GM23338 (cell line): ENCODE results near the gene HS6ST2. TPM values are rescaled to one million over a fixed set of nuclear protein-coding genes. Genes with fewer than 3 reads are reported as not detected.

Experiments
- ATAC-seq: fragments of 200-7000 bp; cut with Tn5 transposase; 3 replicates; pipeline ENCODE4 v1.9.1; 2020
- DNase-seq: peaks from one replicate; pipeline ENCODE4 v3.0.0-alpha.2; 2015; ENCODE audit warnings: low spot score
- H2AFZ ChIP-seq: fragments of 200-600 bp; sonication (generic); 2 replicates; pipeline ENCODE4 v1.8.0; 2016; ENCODE audit warnings: antibody characterized with exemption, mild to moderate bottlenecking, moderate library complexity
- H3F3A ChIP-seq: fragments of 200-600 bp; sonication (generic); replicated peaks from 2 replicates; pipeline ENCODE4 v1.8.0; 2017; ENCODE audit warnings: antibody characterized with exemption, mixed run types, low read depth
- H3K27ac ChIP-seq: fragments of 200-600 bp; sonication (generic); 2 replicates; pipeline ENCODE4 v1.6.1; 2016; ENCODE audit warnings: low read depth
- H3K27me3 ChIP-seq: fragments of 200-600 bp; sonication (generic); 2 replicates; pipeline ENCODE4 v1.8.0; 2016; ENCODE audit warnings: mild to moderate bottlenecking, mixed run types, moderate library complexity; ENCODE audit not compliant: insufficient read depth
- H3K36me3 ChIP-seq: fragments of 200-600 bp; sonication (generic); 2 replicates; pipeline ENCODE4 v1.8.0; 2016; ENCODE audit warnings: mild to moderate bottlenecking; ENCODE audit not compliant: insufficient read depth
- H3K4me1 ChIP-seq: fragments of 200-600 bp; sonication (generic); 2 replicates; pipeline ENCODE4 v1.8.0; 2016; ENCODE audit warnings: mild to moderate bottlenecking, moderate library complexity; ENCODE audit not compliant: insufficient read depth
- H3K4me2 ChIP-seq: fragments of 200-600 bp; sonication (generic); 2 replicates; pipeline ENCODE4 v1.7.1; 2017; ENCODE audit warnings: mixed run types
- H3K4me3 ChIP-seq: fragments of 200-600 bp; sonication (generic); 2 replicates; pipeline ENCODE4 v1.6.1; 2016; ENCODE audit warnings: mixed run types
- H3K79me2 ChIP-seq: fragments of 200-600 bp; sonication (generic); replicated peaks from 2 replicates; pipeline ENCODE4 v1.8.0; 2017; ENCODE audit warnings: mild to moderate bottlenecking; ENCODE audit not compliant: insufficient read depth
- H3K9me2 ChIP-seq: fragments of 200-600 bp; sonication (generic); 2 replicates; pipeline ENCODE4 v1.8.0; 2017; ENCODE audit not compliant: insufficient read depth
- H4K20me1 ChIP-seq: fragments of 200-600 bp; sonication (generic); replicated peaks from 2 replicates; pipeline ENCODE4 v1.8.0; 2017; ENCODE audit warnings: mild to moderate bottlenecking; ENCODE audit not compliant: insufficient read depth
- H3K27ac Mint-ChIP-seq: 2 replicates; pipeline ENCODE4 v1.8.0; 2020; ENCODE audit warnings: inconsistent platforms, mild to moderate bottlenecking, moderate library complexity, mixed read lengths
- H3K27me3 Mint-ChIP-seq: 3 replicates; pipeline ENCODE4 v1.8.0; 2022; ENCODE audit warnings: low read depth, mild to moderate bottlenecking, moderate library complexity, mixed read lengths, inconsistent platforms; ENCODE audit not compliant: insufficient read depth, poor library complexity
- H3K36me3 Mint-ChIP-seq: 3 replicates; pipeline ENCODE4 v1.8.0; 2021; ENCODE audit warnings: low read depth, mild to moderate bottlenecking, inconsistent platforms, moderate library complexity, mixed read lengths
- H3K4me1 Mint-ChIP-seq: 3 replicates; pipeline ENCODE4 v1.8.0; 2020; ENCODE audit warnings: mild to moderate bottlenecking, inconsistent platforms, mixed read lengths
- H3K4me3 Mint-ChIP-seq: 3 replicates; pipeline ENCODE4 v1.8.0; 2021; ENCODE audit warnings: moderate library complexity, mild to moderate bottlenecking, inconsistent platforms, mixed read lengths
- H3K9me3 Mint-ChIP-seq: 3 replicates; pipeline ENCODE4 v1.8.0; 2020; ENCODE audit warnings: moderate library complexity, mild to moderate bottlenecking, inconsistent platforms, mixed read lengths
- CREB1 ChIP-seq: fragments of 250-450 bp; sonication (Bioruptor Pico); IDR thresholded peaks from 2 replicates; pipeline ENCODE4 v1.5.0; 2020; ENCODE audit warnings: low read depth, mild to moderate bottlenecking, moderate library complexity
- EZH2 ChIP-seq: fragments of 200-600 bp; sonication (generic); IDR thresholded peaks from one replicate; pipeline ENCODE4 v1.8.0; 2017; ENCODE audit warnings: antibody characterized with exemption, mild to moderate bottlenecking, low read depth; ENCODE audit not compliant: unreplicated experiment
- EZH2phosphoT487 ChIP-seq: fragments of 200-600 bp; sonication (generic); IDR thresholded peaks from one replicate; pipeline ENCODE4 v1.8.1; 2018; ENCODE audit warnings: antibody characterized with exemption; ENCODE audit not compliant: unreplicated experiment
- JUNB ChIP-seq: IDR thresholded peaks from one replicate; pipeline ENCODE4 v1.6.1; 2016; ENCODE audit warnings: antibody characterized with exemption; ENCODE audit not compliant: unreplicated experiment
- NANOG ChIP-seq: IDR thresholded peaks from 2 replicates; pipeline ENCODE4 v1.6.1; 2016; ENCODE audit warnings: antibody characterized with exemption, borderline replicate concordance
- POLR2AphosphoS5 ChIP-seq: IDR thresholded peaks from 2 replicates; pipeline ENCODE4 v1.6.1; 2016; ENCODE audit warnings: antibody characterized with exemption, low read depth
- STAT1 ChIP-seq: IDR thresholded peaks from one replicate; pipeline ENCODE4 v1.6.1; 2016; ENCODE audit warnings: antibody characterized with exemption; ENCODE audit not compliant: unreplicated experiment
- ZNF114 ChIP-seq: fragments of 250-450 bp; sonication (Bioruptor Pico); IDR thresholded peaks from 2 replicates; pipeline ENCODE4 v1.5.0; 2020; ENCODE audit warnings: mild to moderate bottlenecking, moderate library complexity
- ZNF331 ChIP-seq: fragments of 250-450 bp; sonication (Bioruptor Pico); IDR thresholded peaks from 2 replicates; pipeline ENCODE4 v1.5.0; 2020; ENCODE audit warnings: low read depth, mild to moderate bottlenecking, moderate library complexity
- polyA plus RNA-seq: library from polyadenylated mRNA; unstranded; fragments of >200 nt; fragmentation: Nextera tagmentation; extraction: Ambion mirVana; gene quantifications from 2 replicates; pipeline ENCODE4 v1.2.1, GENCODE V29; 2016
- total RNA-seq: library from RNA; depleted of rRNA; stranded (reverse); fragments of >200 nt; shearing (Covaris generic); gene quantifications from 2 replicates; pipeline ENCODE4 v1.2.3, GENCODE V29; 2014
- TF ChIP-seq, protein P1 (sequence below): IDR thresholded peaks from 2 replicates; pipeline ENCODE4 v1.6.1; 2016; ENCODE audit warnings: antibody characterized with exemption
- TF ChIP-seq, protein P2 (sequence below): IDR thresholded peaks from one replicate; pipeline ENCODE4 v1.6.1; 2018; ENCODE audit warnings: antibody characterized with exemption; ENCODE audit not compliant: unreplicated experiment
- TF ChIP-seq, protein P3 (sequence below), 2 experiments: fragments of 200-600 bp in 1 of 2; sonication (generic) in 1 of 2; conservative IDR thresholded peaks; 2 replicates each; pipeline versions ENCODE4 v1.5.1 to v1.6.1; 2016 to 2017; ENCODE audit warnings: antibody characterized with exemption in 2 of 2, low read depth in 2 of 2, mild to moderate bottlenecking in 2 of 2, moderate library complexity in 1 of 2
- TF ChIP-seq, protein P4 (sequence below): fragments of 250-450 bp; sonication (Bioruptor Pico); IDR thresholded peaks from 2 replicates; pipeline ENCODE4 v1.5.0; 2020; ENCODE audit warnings: mild to moderate bottlenecking, moderate library complexity

HS6ST2 gene
- total and polyA plus RNA-seq, 2 experiments from 2014 or later = 0.82 to 4.8 TPM

DNA sequence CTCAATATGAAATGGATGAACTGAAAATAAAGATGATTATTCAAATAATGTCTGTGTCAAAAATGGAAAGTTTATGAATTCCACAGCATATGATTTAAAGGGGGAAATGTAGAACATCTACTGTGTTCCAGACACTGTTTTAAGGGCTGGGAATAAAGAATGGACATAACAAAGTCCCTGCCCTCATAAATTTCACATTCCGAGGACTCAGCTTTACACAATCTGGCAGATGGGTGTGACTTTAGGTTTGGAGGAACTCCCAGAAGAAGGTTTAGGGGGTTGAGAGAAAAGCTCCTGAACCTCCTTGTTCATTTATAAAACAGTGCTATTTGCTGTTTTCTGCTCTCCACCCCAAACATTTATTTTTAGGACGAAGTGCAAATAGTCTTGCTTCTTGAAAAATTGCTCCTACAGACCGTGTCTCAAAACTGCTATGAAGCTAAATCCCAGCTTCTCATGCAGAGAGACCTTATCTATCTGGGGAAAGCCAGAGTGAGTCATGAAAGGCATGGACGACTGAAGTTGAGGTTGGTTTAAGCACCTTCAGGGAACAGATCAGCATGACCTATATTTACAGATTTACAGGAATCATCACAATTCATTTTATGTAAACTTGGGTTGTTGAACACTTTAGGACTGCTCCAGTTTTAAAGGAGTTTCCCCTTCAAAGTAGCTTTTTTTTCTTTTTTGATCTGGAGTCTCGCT lies 184.3 kb downstream of the HS6ST2 start:
- Histone ChIP-seq H3K36me3 (no peaks in the 10 kb centered on the region), H2AFZ (no peak overlapping the region), H3K27ac (no peak overlapping the region), H3K4me2 (no peak overlapping the region), H3K4me1 (peaks cover 8% of the 10 kb centered on the region), H3K79me2 (no peaks in the 10 kb centered on the region), H3K9me2 (no peaks in the 10 kb centered on the region), H3K4me3 (no peak overlapping the region), H4K20me1 (no peaks in the 10 kb centered on the region), H3K27me3 (no peaks in the 10 kb centered on the region), H3F3A (no peaks in the 10 kb centered on the region)
- DNase-seq = no peak
- Mint-ChIP-seq H3K27me3 (peaks cover 5% of the 10 kb centered on the region), H3K4me3 (no peak overlapping the region), H3K36me3 (no peaks in the 10 kb centered on the region), H3K27ac (no peak overlapping the region), H3K4me1 (peaks cover 13% of the 10 kb centered on the region), H3K9me3 (no peaks in the 10 kb centered on the region)
- TF ChIP-seq ZNF331 (CRISPR knock-in tag) (no peak), EZH2phosphoT487 (no peak), JUNB (no peak), STAT1 (no peak), ZNF114 (CRISPR knock-in tag) (no peak), NANOG (no peak), POLR2AphosphoS5 (no peak), EZH2 (no peak), CREB1 (CRISPR knock-in tag) (no peak)
- TF ChIP-seq, protein P1, sequence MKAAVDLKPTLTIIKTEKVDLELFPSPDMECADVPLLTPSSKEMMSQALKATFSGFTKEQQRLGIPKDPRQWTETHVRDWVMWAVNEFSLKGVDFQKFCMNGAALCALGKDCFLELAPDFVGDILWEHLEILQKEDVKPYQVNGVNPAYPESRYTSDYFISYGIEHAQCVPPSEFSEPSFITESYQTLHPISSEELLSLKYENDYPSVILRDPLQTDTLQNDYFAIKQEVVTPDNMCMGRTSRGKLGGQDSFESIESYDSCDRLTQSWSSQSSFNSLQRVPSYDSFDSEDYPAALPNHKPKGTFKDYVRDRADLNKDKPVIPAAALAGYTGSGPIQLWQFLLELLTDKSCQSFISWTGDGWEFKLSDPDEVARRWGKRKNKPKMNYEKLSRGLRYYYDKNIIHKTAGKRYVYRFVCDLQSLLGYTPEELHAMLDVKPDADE = no peak
- TF ChIP-seq, protein P2, sequence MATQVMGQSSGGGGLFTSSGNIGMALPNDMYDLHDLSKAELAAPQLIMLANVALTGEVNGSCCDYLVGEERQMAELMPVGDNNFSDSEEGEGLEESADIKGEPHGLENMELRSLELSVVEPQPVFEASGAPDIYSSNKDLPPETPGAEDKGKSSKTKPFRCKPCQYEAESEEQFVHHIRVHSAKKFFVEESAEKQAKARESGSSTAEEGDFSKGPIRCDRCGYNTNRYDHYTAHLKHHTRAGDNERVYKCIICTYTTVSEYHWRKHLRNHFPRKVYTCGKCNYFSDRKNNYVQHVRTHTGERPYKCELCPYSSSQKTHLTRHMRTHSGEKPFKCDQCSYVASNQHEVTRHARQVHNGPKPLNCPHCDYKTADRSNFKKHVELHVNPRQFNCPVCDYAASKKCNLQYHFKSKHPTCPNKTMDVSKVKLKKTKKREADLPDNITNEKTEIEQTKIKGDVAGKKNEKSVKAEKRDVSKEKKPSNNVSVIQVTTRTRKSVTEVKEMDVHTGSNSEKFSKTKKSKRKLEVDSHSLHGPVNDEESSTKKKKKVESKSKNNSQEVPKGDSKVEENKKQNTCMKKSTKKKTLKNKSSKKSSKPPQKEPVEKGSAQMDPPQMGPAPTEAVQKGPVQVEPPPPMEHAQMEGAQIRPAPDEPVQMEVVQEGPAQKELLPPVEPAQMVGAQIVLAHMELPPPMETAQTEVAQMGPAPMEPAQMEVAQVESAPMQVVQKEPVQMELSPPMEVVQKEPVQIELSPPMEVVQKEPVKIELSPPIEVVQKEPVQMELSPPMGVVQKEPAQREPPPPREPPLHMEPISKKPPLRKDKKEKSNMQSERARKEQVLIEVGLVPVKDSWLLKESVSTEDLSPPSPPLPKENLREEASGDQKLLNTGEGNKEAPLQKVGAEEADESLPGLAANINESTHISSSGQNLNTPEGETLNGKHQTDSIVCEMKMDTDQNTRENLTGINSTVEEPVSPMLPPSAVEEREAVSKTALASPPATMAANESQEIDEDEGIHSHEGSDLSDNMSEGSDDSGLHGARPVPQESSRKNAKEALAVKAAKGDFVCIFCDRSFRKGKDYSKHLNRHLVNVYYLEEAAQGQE = no peak
- TF ChIP-seq, protein P3, sequence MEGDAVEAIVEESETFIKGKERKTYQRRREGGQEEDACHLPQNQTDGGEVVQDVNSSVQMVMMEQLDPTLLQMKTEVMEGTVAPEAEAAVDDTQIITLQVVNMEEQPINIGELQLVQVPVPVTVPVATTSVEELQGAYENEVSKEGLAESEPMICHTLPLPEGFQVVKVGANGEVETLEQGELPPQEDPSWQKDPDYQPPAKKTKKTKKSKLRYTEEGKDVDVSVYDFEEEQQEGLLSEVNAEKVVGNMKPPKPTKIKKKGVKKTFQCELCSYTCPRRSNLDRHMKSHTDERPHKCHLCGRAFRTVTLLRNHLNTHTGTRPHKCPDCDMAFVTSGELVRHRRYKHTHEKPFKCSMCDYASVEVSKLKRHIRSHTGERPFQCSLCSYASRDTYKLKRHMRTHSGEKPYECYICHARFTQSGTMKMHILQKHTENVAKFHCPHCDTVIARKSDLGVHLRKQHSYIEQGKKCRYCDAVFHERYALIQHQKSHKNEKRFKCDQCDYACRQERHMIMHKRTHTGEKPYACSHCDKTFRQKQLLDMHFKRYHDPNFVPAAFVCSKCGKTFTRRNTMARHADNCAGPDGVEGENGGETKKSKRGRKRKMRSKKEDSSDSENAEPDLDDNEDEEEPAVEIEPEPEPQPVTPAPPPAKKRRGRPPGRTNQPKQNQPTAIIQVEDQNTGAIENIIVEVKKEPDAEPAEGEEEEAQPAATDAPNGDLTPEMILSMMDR (conservative IDR thresholded peaks at IDR 0.05; ENCODE audit: low read depth in 2 of 2) = no peak
- TF ChIP-seq, protein P4, sequence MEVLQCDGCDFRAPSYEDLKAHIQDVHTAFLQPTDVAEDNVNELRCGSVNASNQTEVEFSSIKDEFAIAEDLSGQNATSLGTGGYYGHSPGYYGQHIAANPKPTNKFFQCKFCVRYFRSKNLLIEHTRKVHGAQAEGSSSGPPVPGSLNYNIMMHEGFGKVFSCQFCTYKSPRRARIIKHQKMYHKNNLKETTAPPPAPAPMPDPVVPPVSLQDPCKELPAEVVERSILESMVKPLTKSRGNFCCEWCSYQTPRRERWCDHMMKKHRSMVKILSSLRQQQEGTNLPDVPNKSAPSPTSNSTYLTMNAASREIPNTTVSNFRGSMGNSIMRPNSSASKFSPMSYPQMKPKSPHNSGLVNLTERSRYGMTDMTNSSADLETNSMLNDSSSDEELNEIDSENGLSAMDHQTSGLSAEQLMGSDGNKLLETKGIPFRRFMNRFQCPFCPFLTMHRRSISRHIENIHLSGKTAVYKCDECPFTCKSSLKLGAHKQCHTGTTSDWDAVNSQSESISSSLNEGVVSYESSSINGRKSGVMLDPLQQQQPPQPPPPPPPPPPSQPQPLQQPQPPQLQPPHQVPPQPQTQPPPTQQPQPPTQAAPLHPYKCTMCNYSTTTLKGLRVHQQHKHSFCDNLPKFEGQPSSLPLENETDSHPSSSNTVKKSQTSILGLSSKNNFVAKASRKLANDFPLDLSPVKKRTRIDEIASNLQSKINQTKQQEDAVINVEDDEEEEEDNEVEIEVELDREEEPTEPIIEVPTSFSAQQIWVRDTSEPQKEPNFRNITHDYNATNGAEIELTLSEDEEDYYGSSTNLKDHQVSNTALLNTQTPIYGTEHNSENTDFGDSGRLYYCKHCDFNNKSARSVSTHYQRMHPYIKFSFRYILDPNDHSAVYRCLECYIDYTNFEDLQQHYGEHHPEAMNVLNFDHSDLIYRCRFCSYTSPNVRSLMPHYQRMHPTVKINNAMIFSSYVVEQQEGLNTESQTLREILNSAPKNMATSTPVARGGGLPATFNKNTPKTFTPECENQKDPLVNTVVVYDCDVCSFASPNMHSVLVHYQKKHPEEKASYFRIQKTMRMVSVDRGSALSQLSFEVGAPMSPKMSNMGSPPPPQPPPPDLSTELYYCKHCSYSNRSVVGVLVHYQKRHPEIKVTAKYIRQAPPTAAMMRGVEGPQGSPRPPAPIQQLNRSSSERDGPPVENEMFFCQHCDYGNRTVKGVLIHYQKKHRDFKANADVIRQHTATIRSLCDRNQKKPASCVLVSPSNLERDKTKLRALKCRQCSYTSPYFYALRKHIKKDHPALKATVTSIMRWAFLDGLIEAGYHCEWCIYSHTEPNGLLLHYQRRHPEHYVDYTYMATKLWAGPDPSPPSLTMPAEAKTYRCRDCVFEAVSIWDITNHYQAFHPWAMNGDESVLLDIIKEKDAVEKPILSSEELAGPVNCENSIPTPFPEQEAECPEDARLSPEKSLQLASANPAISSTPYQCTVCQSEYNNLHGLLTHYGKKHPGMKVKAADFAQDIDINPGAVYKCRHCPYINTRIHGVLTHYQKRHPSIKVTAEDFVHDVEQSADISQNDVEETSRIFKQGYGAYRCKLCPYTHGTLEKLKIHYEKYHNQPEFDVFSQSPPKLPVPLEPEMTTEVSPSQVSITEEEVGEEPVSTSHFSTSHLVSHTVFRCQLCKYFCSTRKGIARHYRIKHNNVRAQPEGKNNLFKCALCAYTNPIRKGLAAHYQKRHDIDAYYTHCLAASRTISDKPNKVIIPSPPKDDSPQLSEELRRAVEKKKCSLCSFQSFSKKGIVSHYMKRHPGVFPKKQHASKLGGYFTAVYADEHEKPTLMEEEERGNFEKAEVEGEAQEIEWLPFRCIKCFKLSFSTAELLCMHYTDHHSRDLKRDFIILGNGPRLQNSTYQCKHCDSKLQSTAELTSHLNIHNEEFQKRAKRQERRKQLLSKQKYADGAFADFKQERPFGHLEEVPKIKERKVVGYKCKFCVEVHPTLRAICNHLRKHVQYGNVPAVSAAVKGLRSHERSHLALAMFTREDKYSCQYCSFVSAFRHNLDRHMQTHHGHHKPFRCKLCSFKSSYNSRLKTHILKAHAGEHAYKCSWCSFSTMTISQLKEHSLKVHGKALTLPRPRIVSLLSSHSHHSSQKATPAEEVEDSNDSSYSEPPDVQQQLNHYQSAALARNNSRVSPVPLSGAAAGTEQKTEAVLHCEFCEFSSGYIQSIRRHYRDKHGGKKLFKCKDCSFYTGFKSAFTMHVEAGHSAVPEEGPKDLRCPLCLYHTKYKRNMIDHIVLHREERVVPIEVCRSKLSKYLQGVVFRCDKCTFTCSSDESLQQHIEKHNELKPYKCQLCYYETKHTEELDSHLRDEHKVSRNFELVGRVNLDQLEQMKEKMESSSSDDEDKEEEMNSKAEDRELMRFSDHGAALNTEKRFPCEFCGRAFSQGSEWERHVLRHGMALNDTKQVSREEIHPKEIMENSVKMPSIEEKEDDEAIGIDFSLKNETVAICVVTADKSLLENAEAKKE (CRISPR knock-in tag) = no peak
- no peak for ATAC-seq
